GM21381 (cell line): ENCODE data around the gene CFAP300.
A peak's percentile ranks its signal among the peaks of the same experiment; 100 is the strongest.

Experiments
- ATAC-seq: cut with Tn5 transposase; IDR thresholded peaks from one replicate; pipeline ENCODE4 v1.9.1; 2021; ENCODE audit warnings: mild to moderate bottlenecking, moderate library complexity; ENCODE audit not compliant: unreplicated experiment

The CFAP300 gene

DNA sequence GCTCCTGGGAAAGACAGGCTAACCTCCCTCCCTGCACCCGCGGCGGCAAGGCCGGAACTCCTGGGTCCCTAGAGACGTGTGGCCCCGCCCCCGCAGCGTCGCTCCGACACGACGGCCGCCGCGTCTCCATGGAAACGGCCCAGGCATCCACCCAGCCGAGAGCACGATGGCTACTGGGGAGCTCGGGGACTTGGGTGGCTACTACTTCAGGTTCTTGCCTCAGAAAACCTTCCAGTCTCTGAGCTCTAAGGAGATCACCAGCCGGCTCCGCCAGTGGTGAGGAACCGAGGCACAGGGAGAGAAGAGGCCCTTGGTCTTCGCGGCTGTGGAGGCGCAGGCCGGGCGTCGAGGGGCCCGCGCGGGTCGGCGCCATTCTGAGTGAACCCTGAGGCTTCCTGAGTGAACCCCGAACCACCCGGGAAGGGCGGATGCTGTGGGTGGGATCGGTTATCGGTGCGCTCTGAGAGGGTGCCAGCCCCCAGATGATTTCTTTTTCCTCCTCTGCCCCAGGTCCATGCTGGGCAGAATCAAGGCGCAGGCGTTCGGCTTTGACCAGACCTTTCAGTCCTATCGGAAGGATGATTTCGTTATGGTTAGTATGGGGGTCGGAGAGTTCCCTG lies at the start of gene CFAP300:
Gene CFAP300, plus strand, starts transcription at position 133 of the 620 bp plus-strand sequence. Its CDS starts 34 bp downstream, at position 167.
- peak; percentile 57 for ATAC-seq

DNA sequence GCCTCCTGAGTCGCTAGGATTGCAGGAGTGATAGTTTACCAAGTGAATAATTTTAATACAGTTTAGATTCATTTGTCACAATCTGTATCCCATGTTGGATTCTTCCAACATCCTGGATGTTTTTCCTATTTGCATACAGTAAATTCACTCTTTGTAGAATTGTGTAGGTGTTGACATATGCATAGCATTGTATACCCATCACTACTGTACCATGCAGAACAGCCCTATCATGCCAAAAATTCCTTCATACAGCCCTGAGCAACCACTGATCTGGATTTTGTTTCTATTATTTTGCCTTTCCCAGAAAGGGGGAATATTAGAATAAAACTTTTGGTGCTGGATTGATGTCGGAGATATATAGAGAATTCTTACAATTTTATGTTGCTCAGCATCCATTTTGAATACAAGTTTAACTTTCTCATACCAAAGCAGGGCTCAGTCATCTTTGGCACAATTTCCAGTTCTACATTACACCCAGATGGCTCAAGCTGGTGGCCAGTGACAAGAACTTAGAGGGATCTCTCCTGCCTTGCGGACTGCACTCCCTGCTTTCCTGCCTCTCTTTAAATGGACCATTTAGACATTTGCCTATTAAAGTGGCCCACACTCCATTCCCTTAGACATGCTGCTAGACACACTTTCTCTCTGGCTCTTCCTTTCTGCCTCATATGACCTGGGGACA lies 45.4 kb upstream of the CFAP300 start:
- ATAC-seq = no peak

GRCh38 chr11:102004220-102004619 lies 43.0 kb upstream of the CFAP300 start:
- ATAC-seq = no peak

GRCh38 chr11:102005306-102005705 lies 41.9 kb upstream of the CFAP300 start:
- no peak for ATAC-seq

DNA sequence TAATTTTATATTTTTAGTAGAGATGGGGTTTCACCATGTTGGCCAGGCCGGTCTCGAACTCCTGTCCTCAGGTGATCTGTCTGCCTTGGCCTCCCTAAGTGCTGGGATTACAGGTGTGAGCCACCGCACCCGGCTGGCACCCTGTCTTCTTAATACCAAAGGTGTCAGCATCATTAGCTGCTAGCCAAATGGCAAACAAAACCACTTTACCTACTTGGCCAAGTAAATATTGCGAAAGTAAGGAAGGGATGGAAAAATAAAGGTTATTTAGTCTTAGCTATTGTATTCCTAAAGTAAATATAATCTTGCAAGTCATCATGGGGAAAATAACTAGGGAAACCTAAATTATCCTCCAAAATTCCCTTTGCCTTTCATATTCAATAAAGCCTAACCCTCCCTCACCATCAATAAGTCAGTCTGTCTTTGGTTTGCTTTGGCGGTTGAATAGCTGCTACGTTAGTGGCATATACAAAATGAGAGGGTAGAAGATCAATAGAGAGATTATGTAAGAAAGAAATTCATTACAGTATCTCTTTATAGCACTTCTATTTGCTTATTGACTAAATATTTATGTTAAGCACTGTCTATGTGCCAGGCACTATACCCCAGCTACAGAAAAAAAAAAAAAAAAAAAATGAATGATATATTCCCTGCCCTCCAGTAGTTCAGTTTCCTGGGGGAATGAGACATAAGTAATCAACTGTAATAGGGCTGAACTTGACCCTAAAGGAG lies 40.2 kb upstream of the CFAP300 start:
- no peak for ATAC-seq

GRCh38 chr11:102007567-102008437 lies 39.4 kb upstream of the CFAP300 start:
- ATAC-seq = peak; percentile 60

DNA sequence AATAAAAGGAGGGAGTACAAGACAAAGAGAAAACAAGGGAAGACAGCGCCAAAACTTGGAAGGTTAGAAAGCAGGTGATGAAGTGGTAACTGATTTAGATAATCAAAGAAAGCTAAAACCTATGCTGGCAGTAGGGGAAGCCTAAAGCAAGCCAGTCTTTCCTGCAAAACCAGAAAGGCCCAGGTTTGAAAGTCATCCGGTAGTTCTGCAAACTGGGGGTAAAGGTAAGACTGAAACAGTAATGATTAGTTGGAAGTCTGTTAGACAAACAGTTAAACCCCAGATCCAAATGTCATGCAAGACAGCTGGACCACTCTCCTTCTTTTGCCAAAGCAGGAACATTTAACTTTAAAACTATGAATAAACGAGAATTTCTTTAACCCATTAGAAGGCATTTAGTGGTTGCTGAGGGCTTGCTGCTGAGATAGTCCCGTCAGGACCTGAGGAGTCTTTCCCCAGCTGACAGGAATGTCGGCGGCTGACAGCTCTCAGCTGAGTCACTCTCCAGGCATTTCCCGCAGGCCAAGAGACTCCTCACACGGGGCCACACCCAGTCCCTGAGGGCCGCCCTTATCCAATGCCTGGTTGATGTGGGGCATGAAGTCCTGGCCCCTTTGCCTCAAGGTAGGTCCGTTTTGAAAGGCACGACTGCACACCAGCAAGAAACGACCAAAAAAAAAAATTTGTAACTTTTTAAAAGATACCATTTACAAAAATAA lies 36.3 kb upstream of the CFAP300 start:
- ATAC-seq = no peak

- ATAC-seq = no peak
Observed at GRCh38 chr11:102012946-102013345, 34.3 kb upstream of the CFAP300 start.

DNA sequence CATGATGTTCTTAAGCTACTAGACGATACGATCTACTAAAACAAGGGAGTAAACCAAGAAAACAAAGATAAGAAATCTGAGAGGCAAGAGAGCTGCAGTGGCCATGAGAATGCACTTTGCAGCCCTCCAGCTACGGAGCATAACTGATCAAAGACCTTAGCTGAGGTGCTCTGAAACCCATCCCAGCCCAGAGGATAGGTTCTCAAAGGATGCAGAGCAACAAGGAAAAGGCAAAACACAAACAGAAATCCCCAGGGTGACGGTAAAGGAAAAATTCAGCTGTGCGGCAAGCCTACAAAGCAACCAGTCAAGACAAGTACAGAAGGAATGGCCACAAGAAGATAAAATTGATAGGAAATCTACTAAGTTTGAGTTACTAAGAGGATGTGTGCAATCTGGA lies 32.5 kb upstream of the CFAP300 start:
- no peak for ATAC-seq

GRCh38 chr11:102017026-102017425 lies 30.2 kb upstream of the CFAP300 start:
- ATAC-seq = no peak

- no peak for ATAC-seq
Observed at GRCh38 chr11:102026217-102026616, 21.0 kb upstream of the CFAP300 start.

GRCh38 chr11:102026959-102027358 lies 20.3 kb upstream of the CFAP300 start:
- no peak for ATAC-seq

GRCh38 chr11:102036757-102037156 lies 10.5 kb upstream of the CFAP300 start:
- no peak for ATAC-seq

GRCh38 chr11:102046841-102047240 lies 396 bp upstream of the CFAP300 start:
- peak; percentile 19 for ATAC-seq

GRCh38 chr11:102050927-102051575 lies 3.8 kb downstream of the CFAP300 start:
- no peak for ATAC-seq

DNA sequence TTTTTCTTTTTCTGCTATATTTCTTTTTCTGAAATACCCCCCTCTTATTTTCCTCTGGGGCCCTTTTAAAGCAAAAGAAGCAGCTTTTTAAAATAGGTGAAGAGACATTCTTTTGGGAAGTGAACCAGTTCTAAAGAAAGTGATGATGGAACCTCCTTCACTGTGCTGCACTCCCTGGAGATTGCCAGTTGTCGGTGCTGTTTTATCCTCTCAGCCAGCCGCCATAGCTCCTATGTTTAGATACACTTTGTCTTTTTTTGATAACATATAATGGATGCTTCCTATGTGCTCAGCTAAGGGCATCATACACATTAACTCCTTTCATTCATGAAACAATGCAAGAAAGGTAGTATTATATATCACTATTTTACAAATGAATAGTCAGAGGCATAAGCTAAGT lies 14.0 kb downstream of the CFAP300 start:
- ATAC-seq = no peak

GRCh38 chr11:102062106-102062505 lies 14.9 kb downstream of the CFAP300 start:
- ATAC-seq = no peak

DNA sequence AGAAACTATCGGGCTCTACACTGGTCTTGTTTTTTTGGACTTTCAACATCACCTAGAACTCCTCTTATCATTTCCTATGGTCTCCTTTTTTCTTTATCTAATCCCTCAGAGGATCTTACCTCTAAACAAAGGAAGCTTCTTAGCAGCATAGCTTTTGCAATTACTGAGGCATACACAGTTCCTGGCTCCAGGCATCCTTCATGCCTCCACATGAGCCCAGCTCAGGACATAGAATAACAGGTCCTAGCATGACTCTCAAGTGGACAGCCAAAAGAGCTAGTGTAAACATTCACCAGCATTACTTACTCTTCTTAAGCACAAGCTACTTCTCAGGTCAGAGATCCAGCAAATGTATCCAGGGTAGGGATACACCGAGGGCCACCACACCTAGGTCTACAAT lies 17.1 kb downstream of the CFAP300 start:
- ATAC-seq = no peak

GRCh38 chr11:102070766-102071165 lies 23.5 kb downstream of the CFAP300 start:
- no peak for ATAC-seq
